GM19452 (cell line): ENCODE results near the gene BAIAP2.
"Not testable (repeated sequence)": the region's sequence is repeated elsewhere in the genome, so short reads cannot be mapped to it uniquely, and the experiment has no call there.

Experiments
- ATAC-seq: cut with Tn5 transposase; IDR thresholded peaks from one replicate; pipeline ENCODE4 v1.9.1; 2021; ENCODE audit not compliant: unreplicated experiment

BAIAP2 gene

GRCh38 chr17:81154016-81154415, 119.1 kb downstream of the BAIAP2 start:
- ATAC-seq, result not testable (repeated sequence)

GRCh38 chr17:81154961-81155360, 120.0 kb downstream of the BAIAP2 start:
- ATAC-seq, result no peak

GRCh38 chr17:81156866-81157805, 122.2 kb downstream of the BAIAP2 start:
- no peak for ATAC-seq

GRCh38 chr17:81157848-81158687, 123.1 kb downstream of the BAIAP2 start:
- ATAC-seq, result no peak

- no peak for ATAC-seq
Measured at GRCh38 chr17:81158688-81159590, 124.0 kb downstream of the BAIAP2 start.

- ATAC-seq, result no peak
Measured at GRCh38 chr17:81159611-81160265, 124.8 kb downstream of the BAIAP2 start.

- ATAC-seq, result no peak
Measured at GRCh38 chr17:81160306-81160705, 125.4 kb downstream of the BAIAP2 start.

- no peak for ATAC-seq
Measured at GRCh38 chr17:81160747-81161453, 125.9 kb downstream of the BAIAP2 start.

- ATAC-seq, result no peak
Measured at GRCh38 chr17:81161536-81161935, 126.6 kb downstream of the BAIAP2 start.

- no peak for ATAC-seq
Measured at GRCh38 chr17:81161972-81162371, 127.0 kb downstream of the BAIAP2 start.

GRCh38 chr17:81162491-81162890, 127.5 kb downstream of the BAIAP2 start:
- no peak for ATAC-seq

- no peak for ATAC-seq
Measured at GRCh38 chr17:81163051-81163695, 128.2 kb downstream of the BAIAP2 start.

- no peak for ATAC-seq
Measured at GRCh38 chr17:81163703-81164370, 128.9 kb downstream of the BAIAP2 start.

GRCh38 chr17:81164371-81165245, 129.7 kb downstream of the BAIAP2 start:
- no peak for ATAC-seq

- no peak for ATAC-seq
Measured at GRCh38 chr17:81165246-81166032, 130.5 kb downstream of the BAIAP2 start, which contains the start of gene PVALEF. PVALEF (plus strand) TSS chr17:81165507; CDS start chr17:81181227, 15,720 bp downstream.

GRCh38 chr17:81166033-81166492, 131.1 kb downstream of the BAIAP2 start, which contains the start of gene AATK:
AATK (minus strand) TSS chr17:81166221; CDS start chr17:81165992, 229 bp downstream.
- no peak for ATAC-seq
